Measurements from ENCODE around the gene MYL7.
"Not testable (repeated sequence)": the region's sequence is repeated elsewhere in the genome, so short reads cannot be mapped to it uniquely, and the experiment has no call there.

The MYL7 gene

GRCh38 chr7:44131173-44132029, 9.7 kb downstream of the MYL7 start:
- DNase-seq: peak; percentile 29
- Mint-ChIP-seq H3K27ac (no peak overlapping the region), H3K4me3 (no peak overlapping the region), H3K4me1 (peaks cover 21% of the 10 kb centered on the region), H3K27me3 (ENCODE audit: low read depth, poor library complexity) (peaks cover 38% of the 10 kb centered on the region), H3K36me3 (ENCODE audit: low read depth) (peaks cover 5% of the 10 kb centered on the region), H3K9me3 (peaks cover 17% of the 10 kb centered on the region)
- peak; percentile 36 for TF ChIP-seq CTCF (IDR thresholded peaks at IDR 0.05)

- peaks cover 29% of the 10 kb centered on the region for H3K9me3 Mint-ChIP-seq
- peaks cover 32% of the 10 kb centered on the region for H3K27me3 Mint-ChIP-seq (ENCODE audit: low read depth, poor library complexity)
- no peak for TF ChIP-seq CTCF (IDR thresholded peaks at IDR 0.05)
- DNase-seq: no peak
- no peak overlapping the region for H3K4me3 Mint-ChIP-seq
- peaks cover 5% of the 10 kb centered on the region for H3K36me3 Mint-ChIP-seq (ENCODE audit: low read depth)
- H3K4me1 Mint-ChIP-seq: peaks cover 24% of the 10 kb centered on the region
- H3K27ac Mint-ChIP-seq: no peak overlapping the region
These were observed 12.2 kb downstream of the MYL7 start for GRCh38 chr7:44128721-44129582.

GRCh38 chr7:44127161-44127560, 14.0 kb downstream of the MYL7 start:
- Mint-ChIP-seq H3K9me3 (peaks cover 29% of the 10 kb centered on the region), H3K27ac (no peak overlapping the region), H3K36me3 (ENCODE audit: low read depth) (peaks cover 5% of the 10 kb centered on the region), H3K27me3 (ENCODE audit: low read depth, poor library complexity) (peaks cover 29% of the 10 kb centered on the region), H3K4me1 (peaks cover 31% of the 10 kb centered on the region), H3K4me3 (no peak overlapping the region)
- TF ChIP-seq CTCF (IDR thresholded peaks at IDR 0.05): no peak
- DNase-seq: no peak

GRCh38 chr7:44126574-44126973, 14.6 kb downstream of the MYL7 start:
- H3K4me3 Mint-ChIP-seq; H3K36me3 Mint-ChIP-seq (ENCODE audit: low read depth); H3K27ac Mint-ChIP-seq; DNase-seq: not testable (repeated sequence)
- Mint-ChIP-seq H3K9me3 (peaks cover 29% of the 10 kb centered on the region), H3K27me3 (ENCODE audit: low read depth, poor library complexity) (peaks cover 28% of the 10 kb centered on the region), H3K4me1 (peaks cover 30% of the 10 kb centered on the region)

- H3K4me3 Mint-ChIP-seq: peak overlapping the region; percentile 89
- peaks cover 38% of the 10 kb centered on the region for H3K4me1 Mint-ChIP-seq
- TF ChIP-seq CTCF (IDR thresholded peaks at IDR 0.05): no peak
- H3K36me3 Mint-ChIP-seq (ENCODE audit: low read depth): peaks cover 19% of the 10 kb centered on the region
- no peak for DNase-seq
- H3K27ac Mint-ChIP-seq: no peak overlapping the region
- peaks cover 28% of the 10 kb centered on the region for H3K27me3 Mint-ChIP-seq (ENCODE audit: low read depth, poor library complexity)
- peaks cover 29% of the 10 kb centered on the region for H3K9me3 Mint-ChIP-seq
These were observed 16.3 kb downstream of the MYL7 start for GRCh38 chr7:44124822-44125202.
